ENCODE results near the gene C1R. TPM values are rescaled to one million over a fixed set of nuclear protein-coding genes. Genes with fewer than 3 reads are reported as not detected.

C1R gene
- total and polyA plus RNA-seq, 2 of the 8 experiments (the other 6 are each of a cell fraction or from before 2014, with no cell fraction given) = 6.9 to 16.3 TPM

GRCh38 chr12:7136071-7136470 lies 43.8 kb upstream of the C1R start (continued):
- TF ChIP-seq MAX (IDR thresholded peaks at IDR 0.05) (no peak), ATF2 (IDR thresholded peaks at IDR 0.05; ENCODE audit: low read length) (no peak), CHD2 (IDR thresholded peaks at IDR 0.05; ENCODE audit: low read length) (no peak)
